Muscle of leg (tissue), 11 donors: ENCODE data around the gene SLC47A1. TPM values are rescaled to one million over a fixed set of nuclear protein-coding genes. Genes with fewer than 3 reads are reported as not detected.
"Not testable (repeated sequence)": the region's sequence is repeated elsewhere in the genome, so short reads cannot be mapped to it uniquely, and the experiment has no call there.

ENCODE experiments used
- DNase-seq: peaks from one replicate; pipeline ENCODE4 v3.0.0; 2013
- H3K27ac ChIP-seq: one replicate; pipeline ENCODE4 v1.5.1; 2013; ENCODE audit warnings: mild to moderate bottlenecking, low read length, control low read depth
- H3K27me3 ChIP-seq: one replicate; pipeline ENCODE4 v1.6.1; 2013; ENCODE audit warnings: low read length; ENCODE audit not compliant: control insufficient read depth, insufficient read depth
- H3K36me3 ChIP-seq: one replicate; pipeline ENCODE4 v1.6.1; 2013; ENCODE audit warnings: low read length; ENCODE audit not compliant: control insufficient read depth, insufficient read depth
- H3K4me1 ChIP-seq: one replicate; pipeline ENCODE4 v1.6.1; 2013; ENCODE audit warnings: low read length; ENCODE audit not compliant: control insufficient read depth, insufficient read depth
- H3K4me3 ChIP-seq: one replicate; pipeline ENCODE4 v1.5.1; 2013; ENCODE audit warnings: low read length, control low read depth
- H3K9me3 ChIP-seq: replicated peaks from 2 replicates; pipeline ENCODE4 v1.6.1; 2013; ENCODE audit warnings: low read depth, low read length; ENCODE audit not compliant: control insufficient read depth
- WGBS: methylation state at CpG from one replicate; pipeline ENCODE4 v1.1.5; 2013; ENCODE audit warnings: missing lambda C conversion rate; ENCODE audit not compliant: insufficient coverage; 5-methylcytosine and 5-hydroxymethylcytosine counted together
- polyA plus RNA-seq, 8 donors: library from polyadenylated mRNA; unstranded; fragments of 120-200 nt; gene quantifications; one replicate each; pipeline versions ENCODE4 v1.2.1 to v1.2.3, GENCODE V29; 2013; ENCODE audit warnings: inconsistent platforms in 1 of 8, low replicate concordance in 1 of 8; ENCODE audit not compliant: insufficient read length in 8 of 8, insufficient read depth in 1 of 8
- total RNA-seq: library from RNA; stranded (reverse); fragments of 120-200 nt; gene quantifications from one replicate; pipeline ENCODE4 v1.2.4, GENCODE V29; 2013

The SLC47A1 gene
- total and polyA plus RNA-seq, 9 donors, result 0.71 to 1.3 (median 1.1) TPM

DNA sequence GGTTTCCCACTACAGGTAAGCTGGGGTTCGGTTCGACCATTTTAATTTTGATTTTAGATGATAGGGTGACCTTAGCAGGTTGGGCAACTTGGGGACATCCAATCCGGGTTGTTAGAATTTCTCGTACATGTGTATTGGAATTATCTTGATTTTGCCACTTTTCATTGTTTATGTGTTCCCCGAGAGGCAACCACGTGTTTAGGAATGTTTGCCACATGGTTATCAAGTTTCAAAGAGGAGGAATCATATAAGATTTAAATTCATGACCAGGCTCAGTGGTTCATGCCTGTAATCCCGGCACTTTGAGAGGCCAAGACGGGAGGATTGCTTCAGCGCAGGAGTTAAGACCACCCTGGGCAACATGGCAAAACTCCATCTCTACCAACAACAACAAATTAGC, 10.0 kb upstream of the SLC47A1 start:
- DNase-seq, result no peak
- no peak overlapping the region for H3K4me3 ChIP-seq
- H3K27ac ChIP-seq, result no peak overlapping the region
- no peaks in the 10 kb centered on the region for H3K4me1 ChIP-seq
- 67% methylated on average over 2 of the region's 9 CpGs for WGBS
- H3K9me3 ChIP-seq, result no peaks in the 10 kb centered on the region
- H3K27me3 ChIP-seq, result no peaks in the 10 kb centered on the region
- no peaks in the 10 kb centered on the region for H3K36me3 ChIP-seq

DNA sequence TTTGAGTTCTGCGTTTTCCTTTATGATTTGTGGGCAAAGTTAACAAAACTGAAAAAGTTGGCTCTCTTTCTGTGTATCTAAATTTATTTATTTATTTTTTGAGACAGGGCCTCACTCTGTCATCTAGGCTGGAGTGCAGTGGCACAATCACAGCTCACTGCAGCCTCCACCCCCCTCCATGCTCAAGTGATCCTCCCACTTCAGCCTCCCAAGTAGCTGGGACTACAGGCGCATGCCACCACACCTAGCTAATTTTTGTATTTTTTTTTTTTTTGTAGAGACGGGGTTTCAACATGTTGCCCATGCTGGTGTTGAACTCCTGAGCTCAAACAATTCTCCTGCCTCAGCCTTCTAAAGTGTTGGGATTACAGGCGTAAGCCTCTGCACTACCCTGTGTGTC, 6.7 kb upstream of the SLC47A1 start:
- not testable (repeated sequence) for H3K27ac ChIP-seq, H3K4me3 ChIP-seq, H3K4me1 ChIP-seq, DNase-seq, H3K36me3 ChIP-seq, H3K9me3 ChIP-seq, H3K27me3 ChIP-seq
- WGBS, result 83% methylated on average over 1 of the region's 4 CpGs

DNA sequence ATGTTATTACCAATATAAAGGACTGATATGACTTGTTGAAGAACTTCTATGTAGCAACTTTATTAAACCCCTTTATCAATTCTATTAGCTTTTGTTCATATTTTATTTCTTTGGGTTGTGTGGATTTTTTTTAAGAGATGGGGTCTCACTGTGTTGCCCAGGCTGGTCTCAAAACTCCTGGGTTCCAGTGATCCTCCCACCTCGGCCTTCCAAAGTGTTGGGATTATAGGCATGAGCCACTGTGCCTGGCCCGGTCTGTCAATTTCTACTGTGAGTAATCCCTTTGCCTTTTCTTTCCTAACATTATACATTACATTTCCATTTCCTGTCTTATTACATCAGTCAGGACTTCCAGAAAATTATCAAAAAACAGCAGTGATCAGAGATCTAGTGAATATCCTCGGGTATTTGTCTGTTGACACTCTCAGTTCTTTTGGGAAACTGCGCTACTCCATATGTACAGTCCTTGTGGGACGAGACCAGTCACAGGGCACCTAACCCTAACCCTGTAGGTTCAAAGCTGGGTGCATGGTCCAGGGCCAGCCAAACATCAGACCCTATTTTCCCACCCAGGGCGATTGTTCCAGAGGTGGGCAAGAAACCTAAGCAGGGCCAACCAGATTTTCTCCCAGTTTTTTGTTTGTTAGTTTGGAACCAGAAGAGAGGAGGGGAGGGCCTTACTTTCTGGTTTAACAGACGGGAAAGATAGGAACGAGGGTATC, 1.7 kb upstream of the SLC47A1 start:
- Histone ChIP-seq H3K27me3 (peaks cover 35% of the 10 kb centered on the region), H3K27ac (no peak overlapping the region), H3K9me3 (no peaks in the 10 kb centered on the region), H3K4me3 (no peak overlapping the region), H3K4me1 (peaks cover 11% of the 10 kb centered on the region), H3K36me3 (no peaks in the 10 kb centered on the region)
- DNase-seq, result no peak
- WGBS, result 80% methylated on average over 7 of the region's 8 CpGs

DNA sequence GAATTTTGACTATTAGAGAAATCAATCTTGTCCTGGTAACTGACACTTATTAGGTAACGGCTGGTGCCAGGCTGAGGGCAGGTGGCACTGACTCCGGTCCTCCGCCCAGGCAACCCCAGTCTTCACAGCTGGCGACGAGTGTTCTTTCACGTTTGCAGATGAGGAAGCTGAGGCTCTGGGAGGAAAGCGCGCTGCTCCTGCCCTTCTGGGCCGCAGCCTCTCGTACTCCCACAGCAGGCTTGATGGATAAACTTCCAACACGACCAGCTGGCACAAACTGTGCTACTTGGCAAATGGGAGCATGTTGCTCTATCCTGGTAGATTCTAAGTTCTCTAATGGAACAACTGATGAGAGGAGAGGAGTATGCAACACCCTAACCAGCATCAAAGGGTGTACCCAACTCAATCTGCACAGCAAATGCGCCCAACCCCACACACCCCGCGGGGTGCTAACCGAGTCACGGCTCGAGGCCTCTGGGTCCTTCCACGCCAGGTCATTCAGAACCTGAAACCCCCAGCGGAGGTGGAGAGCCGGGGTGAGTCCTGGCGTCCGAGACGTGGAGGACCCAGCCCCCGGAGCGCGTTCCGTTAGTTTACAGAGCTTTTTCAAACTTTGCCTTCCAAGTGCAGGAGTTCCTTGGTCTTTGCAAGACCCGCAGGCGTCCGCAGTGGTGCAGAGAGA, 477 bp upstream of the SLC47A1 start:
- Histone ChIP-seq H3K9me3 (no peaks in the 10 kb centered on the region), H3K36me3 (no peaks in the 10 kb centered on the region), H3K27me3 (peaks cover 35% of the 10 kb centered on the region), H3K4me3 (peak overlapping the region; percentile 27), H3K27ac (no peak overlapping the region), H3K4me1 (peaks cover 19% of the 10 kb centered on the region)
- no peak for DNase-seq
- WGBS, result 34% methylated on average over 16 of the region's 30 CpGs

DNA sequence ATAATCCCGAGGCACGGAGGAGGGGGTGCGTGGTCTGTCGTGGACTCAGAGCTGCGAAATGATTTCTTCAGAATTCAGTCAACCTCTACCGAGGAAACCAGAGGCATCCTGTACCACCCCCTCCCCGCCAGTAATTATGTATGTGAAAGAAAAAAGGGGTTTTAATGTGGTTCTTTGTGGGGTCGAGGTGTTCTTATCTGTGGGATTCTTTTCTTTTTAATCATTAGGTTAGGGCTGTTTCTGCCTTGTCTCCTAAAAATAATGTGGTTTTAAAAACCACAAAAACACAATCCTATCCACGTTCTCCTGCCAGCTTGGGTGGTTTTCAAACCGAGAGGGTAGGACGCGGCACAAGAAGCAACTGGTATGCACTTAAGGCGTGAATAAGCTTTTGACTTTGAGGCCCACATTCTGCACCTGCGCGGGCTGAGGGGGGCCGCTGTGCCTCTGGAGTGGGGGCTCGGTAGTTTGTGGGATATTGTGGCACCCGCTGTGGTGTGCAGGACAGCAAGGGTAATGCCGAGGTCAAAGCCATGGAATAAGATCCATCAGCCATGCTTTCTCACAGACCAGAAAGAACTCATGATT, 1.0 kb downstream of the SLC47A1 start:
- Histone ChIP-seq H3K4me1 (peaks cover 34% of the 10 kb centered on the region), H3K27ac (no peak overlapping the region), H3K27me3 (peaks cover 35% of the 10 kb centered on the region), H3K4me3 (peak overlapping the region; percentile 57), H3K9me3 (no peaks in the 10 kb centered on the region), H3K36me3 (no peaks in the 10 kb centered on the region)
- no peak for DNase-seq
- 87% methylated on average over 7 of the region's 19 CpGs for WGBS

DNA sequence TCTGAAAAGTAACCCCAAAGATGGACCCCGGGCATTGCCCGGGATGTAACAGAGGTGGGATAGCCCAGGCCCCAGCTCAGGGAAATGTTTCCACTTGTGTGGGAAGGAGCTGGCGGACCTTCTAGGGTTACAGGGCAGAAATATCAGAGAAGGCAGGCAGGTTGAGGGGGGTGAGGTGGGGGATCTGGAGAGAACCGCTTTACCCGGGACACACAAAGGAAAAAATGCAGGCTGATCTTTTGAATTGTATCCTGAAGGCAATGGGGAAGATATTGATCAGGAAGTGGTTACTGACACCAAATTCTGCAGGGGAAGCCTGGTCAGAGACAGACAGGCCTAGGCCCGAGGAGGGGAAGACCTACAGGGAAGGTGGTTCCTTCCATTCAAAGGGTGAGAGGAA, 3.5 kb downstream of the SLC47A1 start:
- DNase-seq, result no peak
- 72% methylated on average over 6 of the region's 6 CpGs for WGBS
- Histone ChIP-seq H3K27ac (no peak overlapping the region), H3K36me3 (no peaks in the 10 kb centered on the region), H3K27me3 (peaks cover 31% of the 10 kb centered on the region), H3K4me1 (peaks cover 40% of the 10 kb centered on the region), H3K4me3 (no peak overlapping the region), H3K9me3 (no peaks in the 10 kb centered on the region)

DNA sequence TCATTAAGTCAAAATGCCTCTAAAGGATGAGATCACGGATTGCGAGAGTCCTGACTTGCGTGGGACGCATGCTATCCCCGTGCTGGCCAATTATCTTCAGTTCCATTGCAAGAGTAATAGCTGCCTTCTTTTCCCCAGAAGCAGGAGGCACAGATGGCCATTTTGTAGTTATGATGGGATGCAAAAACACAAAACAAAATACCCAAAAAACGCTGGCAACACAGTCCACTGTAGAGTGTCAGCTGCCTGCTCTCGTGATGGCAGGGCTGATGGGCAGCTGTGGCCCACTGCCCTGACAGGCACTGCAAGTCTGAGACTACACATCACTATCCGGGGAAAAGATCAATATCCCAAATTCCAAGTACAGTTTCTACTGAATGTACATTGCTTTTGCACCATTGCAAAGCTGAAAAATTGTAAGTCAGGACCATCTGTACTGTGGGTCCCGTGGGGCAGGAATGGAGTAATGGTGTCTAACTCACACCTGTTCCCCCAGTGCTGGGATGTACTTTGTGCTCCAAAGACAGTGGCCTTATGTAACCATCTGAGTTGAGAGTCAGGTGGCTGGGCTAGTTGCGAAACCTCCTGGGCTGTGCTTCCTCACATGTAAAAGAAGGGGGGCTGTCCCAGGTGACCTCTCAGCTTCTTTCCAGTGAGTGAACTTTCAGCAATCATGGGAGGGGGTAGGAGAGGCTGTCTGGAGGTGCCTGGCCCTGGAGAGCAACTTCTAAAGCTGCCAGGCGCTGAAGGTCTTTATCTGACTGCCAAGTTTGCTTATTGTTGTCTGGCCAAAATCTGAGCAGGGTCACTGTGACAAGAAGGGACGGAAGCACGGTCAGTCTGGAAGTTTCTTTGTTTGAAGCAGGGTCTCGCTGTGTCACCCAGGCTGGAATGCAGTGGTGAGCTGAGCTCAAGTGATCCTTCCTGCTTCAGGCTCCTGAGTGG, 4.7 kb downstream of the SLC47A1 start:
- peaks cover 35% of the 10 kb centered on the region for H3K4me1 ChIP-seq
- no peaks in the 10 kb centered on the region for H3K36me3 ChIP-seq
- H3K27me3 ChIP-seq, result peaks cover 19% of the 10 kb centered on the region
- H3K9me3 ChIP-seq, result no peaks in the 10 kb centered on the region
- peak; percentile 81 for DNase-seq
- 57% methylated on average over 14 of the region's 14 CpGs for WGBS
- no peak overlapping the region for H3K4me3 ChIP-seq
- H3K27ac ChIP-seq, result peak overlapping the region; percentile 47

DNA sequence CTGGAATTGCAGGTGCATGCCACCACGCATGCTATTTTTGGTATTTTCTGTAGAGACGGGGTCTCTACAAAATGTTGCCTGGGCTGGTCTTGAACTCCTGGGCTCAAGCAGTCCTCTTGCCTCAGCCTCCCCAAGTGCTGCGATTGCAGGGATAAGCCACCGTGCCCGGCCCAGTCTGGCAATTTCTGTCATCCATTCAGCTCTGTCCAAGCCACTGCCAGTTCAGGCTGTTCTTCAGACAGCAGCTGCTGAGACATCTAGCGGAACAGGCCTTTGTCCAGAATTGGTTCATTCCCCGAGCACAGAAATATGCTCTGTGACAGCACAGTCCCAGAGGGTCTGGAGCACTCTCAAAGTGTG, 5.4 kb downstream of the SLC47A1 start:
- H3K27me3 ChIP-seq, result peaks cover 14% of the 10 kb centered on the region
- 60% methylated on average over 7 of the region's 7 CpGs for WGBS
- no peaks in the 10 kb centered on the region for H3K36me3 ChIP-seq
- peaks cover 33% of the 10 kb centered on the region for H3K4me1 ChIP-seq
- H3K4me3 ChIP-seq, result no peak overlapping the region
- peak overlapping the region; percentile 47 for H3K27ac ChIP-seq
- H3K9me3 ChIP-seq, result no peaks in the 10 kb centered on the region
- DNase-seq, result peak; percentile 78

DNA sequence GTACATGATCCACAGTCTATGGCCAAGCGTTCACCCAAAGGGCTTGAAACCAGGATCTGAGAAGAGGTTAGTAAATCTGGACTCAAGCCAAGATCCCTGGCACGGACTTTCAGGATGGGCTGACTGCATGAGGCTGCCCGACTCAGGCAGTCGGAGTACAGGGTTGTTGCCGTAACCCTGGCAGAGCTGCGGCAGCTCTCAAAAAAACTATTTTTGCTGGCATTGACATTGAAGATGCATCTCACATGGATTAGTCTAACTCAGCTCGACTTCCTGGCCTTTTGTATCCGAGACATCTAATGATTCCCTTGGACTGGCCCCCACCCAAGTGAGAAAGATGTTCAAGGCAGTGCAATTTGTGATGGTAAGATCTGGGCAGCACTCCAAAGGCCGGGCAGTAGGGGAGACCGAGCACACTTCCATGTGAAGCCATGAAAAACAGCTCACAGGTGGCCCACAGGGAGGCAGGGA, 6.2 kb downstream of the SLC47A1 start:
- Histone ChIP-seq H3K4me3 (no peak overlapping the region), H3K27ac (peak overlapping the region; percentile 35), H3K4me1 (peaks cover 28% of the 10 kb centered on the region), H3K27me3 (peaks cover 6% of the 10 kb centered on the region), H3K9me3 (no peaks in the 10 kb centered on the region), H3K36me3 (no peaks in the 10 kb centered on the region)
- peak; percentile 75 for DNase-seq
- WGBS, result 64% methylated on average over 10 of the region's 10 CpGs
